Measurements from ENCODE around the gene ALKAL2. TPM values are rescaled to one million over a fixed set of nuclear protein-coding genes. Genes with fewer than 3 reads are reported as not detected.

Gene ALKAL2
- polyA plus RNA-seq, 1 donor from 2014 or later, result not detected

DNA sequence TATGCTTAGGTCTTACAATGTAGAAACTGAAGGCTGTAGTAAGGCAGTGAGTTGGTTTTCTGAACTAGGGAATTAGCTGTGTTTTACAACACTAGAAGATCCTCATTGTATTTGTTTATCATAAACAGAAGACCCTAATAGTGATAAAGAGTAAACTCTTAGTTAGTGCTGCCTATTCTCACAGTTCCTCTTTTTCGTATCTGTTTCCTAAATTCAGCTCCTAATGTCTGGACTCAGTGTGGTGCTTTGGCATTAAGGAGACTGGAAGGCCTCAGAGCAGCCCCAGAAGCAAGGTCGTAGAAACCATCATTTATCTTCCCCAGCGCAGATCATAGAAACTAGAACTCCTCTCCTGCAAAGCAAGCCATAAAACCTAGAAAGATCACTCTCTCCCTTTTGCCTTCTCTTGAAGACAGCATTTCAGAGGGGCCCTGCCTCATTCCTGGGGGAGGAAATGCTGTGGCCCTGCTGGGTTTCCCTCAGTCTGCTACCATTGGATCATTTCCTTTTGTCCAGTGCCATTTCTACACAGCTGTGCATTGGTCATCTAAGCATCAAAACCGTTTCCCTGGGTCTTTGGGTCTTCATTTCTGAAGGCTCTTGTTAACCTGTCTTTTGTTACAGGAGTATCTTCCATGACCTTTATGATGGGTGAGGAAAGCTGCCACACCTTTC lies 18.4 kb downstream of the ALKAL2 start:
- peaks cover 3% of the 10 kb centered on the region for H4K20me1 ChIP-seq (ENCODE audit: insufficient read depth)

DNA sequence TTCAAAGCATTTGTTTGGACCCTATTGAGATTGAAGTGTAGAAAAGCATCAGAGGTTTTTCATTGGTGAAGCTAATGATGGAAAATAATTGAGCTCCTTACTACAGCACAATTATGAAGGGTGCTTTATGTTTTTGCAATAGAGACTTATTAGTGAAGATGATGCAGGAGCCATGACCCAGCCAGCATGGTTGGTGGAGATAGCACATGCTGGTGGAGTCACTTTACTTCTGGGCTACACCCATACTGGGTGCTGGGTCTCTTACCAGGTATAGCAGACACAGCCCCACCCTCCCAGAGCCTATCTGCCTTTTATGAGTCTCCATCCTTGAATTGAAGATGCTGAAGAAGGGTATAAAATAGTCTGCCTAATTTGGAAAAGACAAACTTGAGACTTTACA lies 19.6 kb downstream of the ALKAL2 start:
- H3F3A ChIP-seq (ENCODE audit: insufficient read depth, low read length, poor library complexity, severe bottlenecking), result no peaks in the 10 kb centered on the region
- H3K4me2 ChIP-seq (ENCODE audit: low read length), result no peak overlapping the region
- no peak overlapping the region for H3K9ac ChIP-seq (ENCODE audit: low read length)
- no peaks in the 10 kb centered on the region for H3K27me3 ChIP-seq (ENCODE audit: insufficient read depth, low read depth, low read length)
- peaks cover 77% of the 10 kb centered on the region for H3K79me2 ChIP-seq (replicated peaks; ENCODE audit: insufficient read depth, low read length)
- no peak overlapping the region for H2AFZ ChIP-seq (ENCODE audit: low read depth, low read length)
- TF ChIP-seq SMC3 (conservative IDR thresholded peaks at IDR 0.05; ENCODE audit: poor library complexity) (no peak), TAF1 (IDR thresholded peaks at IDR 0.05; ENCODE audit: low read depth) (no peak), EZH2 (IDR thresholded peaks at IDR 0.05; ENCODE audit: borderline replicate concordance, insufficient read depth, low read length, poor library complexity, severe bottlenecking) (no peak), MXI1 (conservative IDR thresholded peaks at IDR 0.05; ENCODE audit: poor library complexity, severe bottlenecking) (no peak), POLR2AphosphoS5 (IDR thresholded peaks at IDR 0.05) (no peak), EP300 (conservative IDR thresholded peaks at IDR 0.05; ENCODE audit: poor library complexity, severe bottlenecking) (no peak), RAD21 (conservative IDR thresholded peaks at IDR 0.05) (no peak)
- TF ChIP-seq, protein P1, sequence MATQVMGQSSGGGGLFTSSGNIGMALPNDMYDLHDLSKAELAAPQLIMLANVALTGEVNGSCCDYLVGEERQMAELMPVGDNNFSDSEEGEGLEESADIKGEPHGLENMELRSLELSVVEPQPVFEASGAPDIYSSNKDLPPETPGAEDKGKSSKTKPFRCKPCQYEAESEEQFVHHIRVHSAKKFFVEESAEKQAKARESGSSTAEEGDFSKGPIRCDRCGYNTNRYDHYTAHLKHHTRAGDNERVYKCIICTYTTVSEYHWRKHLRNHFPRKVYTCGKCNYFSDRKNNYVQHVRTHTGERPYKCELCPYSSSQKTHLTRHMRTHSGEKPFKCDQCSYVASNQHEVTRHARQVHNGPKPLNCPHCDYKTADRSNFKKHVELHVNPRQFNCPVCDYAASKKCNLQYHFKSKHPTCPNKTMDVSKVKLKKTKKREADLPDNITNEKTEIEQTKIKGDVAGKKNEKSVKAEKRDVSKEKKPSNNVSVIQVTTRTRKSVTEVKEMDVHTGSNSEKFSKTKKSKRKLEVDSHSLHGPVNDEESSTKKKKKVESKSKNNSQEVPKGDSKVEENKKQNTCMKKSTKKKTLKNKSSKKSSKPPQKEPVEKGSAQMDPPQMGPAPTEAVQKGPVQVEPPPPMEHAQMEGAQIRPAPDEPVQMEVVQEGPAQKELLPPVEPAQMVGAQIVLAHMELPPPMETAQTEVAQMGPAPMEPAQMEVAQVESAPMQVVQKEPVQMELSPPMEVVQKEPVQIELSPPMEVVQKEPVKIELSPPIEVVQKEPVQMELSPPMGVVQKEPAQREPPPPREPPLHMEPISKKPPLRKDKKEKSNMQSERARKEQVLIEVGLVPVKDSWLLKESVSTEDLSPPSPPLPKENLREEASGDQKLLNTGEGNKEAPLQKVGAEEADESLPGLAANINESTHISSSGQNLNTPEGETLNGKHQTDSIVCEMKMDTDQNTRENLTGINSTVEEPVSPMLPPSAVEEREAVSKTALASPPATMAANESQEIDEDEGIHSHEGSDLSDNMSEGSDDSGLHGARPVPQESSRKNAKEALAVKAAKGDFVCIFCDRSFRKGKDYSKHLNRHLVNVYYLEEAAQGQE (IDR thresholded peaks at IDR 0.05; ENCODE audit: borderline replicate concordance), result no peak
- TF ChIP-seq, protein P2, sequence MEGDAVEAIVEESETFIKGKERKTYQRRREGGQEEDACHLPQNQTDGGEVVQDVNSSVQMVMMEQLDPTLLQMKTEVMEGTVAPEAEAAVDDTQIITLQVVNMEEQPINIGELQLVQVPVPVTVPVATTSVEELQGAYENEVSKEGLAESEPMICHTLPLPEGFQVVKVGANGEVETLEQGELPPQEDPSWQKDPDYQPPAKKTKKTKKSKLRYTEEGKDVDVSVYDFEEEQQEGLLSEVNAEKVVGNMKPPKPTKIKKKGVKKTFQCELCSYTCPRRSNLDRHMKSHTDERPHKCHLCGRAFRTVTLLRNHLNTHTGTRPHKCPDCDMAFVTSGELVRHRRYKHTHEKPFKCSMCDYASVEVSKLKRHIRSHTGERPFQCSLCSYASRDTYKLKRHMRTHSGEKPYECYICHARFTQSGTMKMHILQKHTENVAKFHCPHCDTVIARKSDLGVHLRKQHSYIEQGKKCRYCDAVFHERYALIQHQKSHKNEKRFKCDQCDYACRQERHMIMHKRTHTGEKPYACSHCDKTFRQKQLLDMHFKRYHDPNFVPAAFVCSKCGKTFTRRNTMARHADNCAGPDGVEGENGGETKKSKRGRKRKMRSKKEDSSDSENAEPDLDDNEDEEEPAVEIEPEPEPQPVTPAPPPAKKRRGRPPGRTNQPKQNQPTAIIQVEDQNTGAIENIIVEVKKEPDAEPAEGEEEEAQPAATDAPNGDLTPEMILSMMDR (IDR thresholded peaks at IDR 0.05; ENCODE audit: poor library complexity, severe bottlenecking), result no peak
- no peaks in the 10 kb centered on the region for H3K9me3 ChIP-seq (ENCODE audit: low read length)
- no peaks in the 10 kb centered on the region for H3K36me3 ChIP-seq (ENCODE audit: insufficient read depth, low read length)
- no peaks in the 10 kb centered on the region for H3K9me2 ChIP-seq (ENCODE audit: insufficient read depth, low read length)
- no peak overlapping the region for H3K27ac ChIP-seq (ENCODE audit: low read length)
- peaks cover 3% of the 10 kb centered on the region for H4K20me1 ChIP-seq (ENCODE audit: insufficient read depth)
- no peak overlapping the region for H3K4me3 ChIP-seq (ENCODE audit: low read length)

More for the DNA sequence above, 18.4 kb downstream of the ALKAL2 start:
- TF ChIP-seq MXI1 (conservative IDR thresholded peaks at IDR 0.05; ENCODE audit: poor library complexity, severe bottlenecking) (no peak), EP300 (conservative IDR thresholded peaks at IDR 0.05; ENCODE audit: poor library complexity, severe bottlenecking) (no peak), EZH2 (IDR thresholded peaks at IDR 0.05; ENCODE audit: borderline replicate concordance, insufficient read depth, low read length, poor library complexity, severe bottlenecking) (no peak), POLR2AphosphoS5 (IDR thresholded peaks at IDR 0.05) (no peak), SMC3 (conservative IDR thresholded peaks at IDR 0.05; ENCODE audit: poor library complexity) (no peak), TAF1 (IDR thresholded peaks at IDR 0.05; ENCODE audit: low read depth) (no peak), RAD21 (conservative IDR thresholded peaks at IDR 0.05) (no peak)
- TF ChIP-seq, protein P2 (IDR thresholded peaks at IDR 0.05; ENCODE audit: poor library complexity, severe bottlenecking), result no peak
- TF ChIP-seq, protein P1 (IDR thresholded peaks at IDR 0.05; ENCODE audit: borderline replicate concordance), result no peak
- H3K79me2 ChIP-seq (replicated peaks; ENCODE audit: insufficient read depth, low read length), result peaks cover 81% of the 10 kb centered on the region
- H3K4me3 ChIP-seq (ENCODE audit: low read length), result no peak overlapping the region
- H3K9me3 ChIP-seq (ENCODE audit: low read length), result no peaks in the 10 kb centered on the region
- H3K9me2 ChIP-seq (ENCODE audit: insufficient read depth, low read length), result no peaks in the 10 kb centered on the region
- H3F3A ChIP-seq (ENCODE audit: insufficient read depth, low read length, poor library complexity, severe bottlenecking), result no peaks in the 10 kb centered on the region
- no peak overlapping the region for H3K9ac ChIP-seq (ENCODE audit: low read length)
- no peaks in the 10 kb centered on the region for H3K27me3 ChIP-seq (ENCODE audit: insufficient read depth, low read depth, low read length)
- no peak overlapping the region for H3K4me2 ChIP-seq (ENCODE audit: low read length)
- H3K36me3 ChIP-seq (ENCODE audit: insufficient read depth, low read length), result no peaks in the 10 kb centered on the region
- H2AFZ ChIP-seq (ENCODE audit: low read depth, low read length), result no peak overlapping the region
- H3K27ac ChIP-seq (ENCODE audit: low read length), result no peak overlapping the region
